Measurements from ENCODE around the gene CADPS2. TPM values are rescaled to one million over a fixed set of nuclear protein-coding genes. Genes with fewer than 3 reads are reported as not detected.

Gene CADPS2
- total and polyA plus RNA-seq, 10 of the 15 experiments (the other 5 are each of a cell fraction or from before 2014, with no cell fraction given), result 0.05 to 7.5 (median 0.25) TPM

DNA sequence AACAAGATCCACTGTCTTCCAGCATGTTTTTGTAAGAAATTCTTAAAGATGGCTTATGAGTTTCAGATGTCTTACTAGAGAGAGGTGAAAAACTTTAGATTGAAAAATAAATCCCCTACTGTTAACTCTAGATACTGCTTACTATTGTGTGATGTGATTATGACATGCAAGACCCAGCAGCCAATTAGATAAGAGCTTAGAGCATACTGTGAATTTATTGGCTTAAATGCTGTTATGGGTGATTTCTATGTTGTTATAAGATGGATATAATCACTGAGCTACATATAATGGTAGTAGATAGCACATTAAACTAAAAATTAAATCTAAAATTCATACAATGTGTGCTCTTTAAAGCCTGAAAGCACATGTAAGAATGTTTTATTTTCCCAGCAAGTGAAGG lies 187.2 kb downstream of the CADPS2 start, which contains the start of gene RNF133:
RNF133 (minus strand) TSS at position 101 of the 400 bp plus-strand sequence. CDS start 199 bp downstream, outside the sequence.
- Histone ChIP-seq H2AFZ (ENCODE audit: control insufficient read depth, low read depth, low read length) (no peak within 1 kb of the TSS), H4K20me1 (ENCODE audit: control insufficient read depth, insufficient read depth) (no peaks in the 10 kb centered on the region), H3K4me2 (ENCODE audit: control insufficient read depth, insufficient read depth) (no peak within 1 kb of the TSS), H3K4me1 (ENCODE audit: control insufficient read depth, insufficient read depth, low read length) (no peaks in the 10 kb centered on the region), H3K4me3 (no peak within 1 kb of the TSS), H3K9ac (ENCODE audit: control insufficient read depth, insufficient read depth, low read length) (no peak within 1 kb of the TSS), H3K27me3 (replicated peaks in 1 of 2; ENCODE audit: control insufficient read depth in 2 of 2, insufficient read depth in 2 of 2, low read length in 1 of 2) (no peaks in the 10 kb centered on the region), H3K79me2 (ENCODE audit: control insufficient read depth, insufficient read depth, low read length) (no peaks in the 10 kb centered on the region), H3K9me3 (replicated peaks; ENCODE audit: control insufficient read depth, insufficient read depth, low read length) (no peaks in the 10 kb centered on the region), H3K36me3 (ENCODE audit: control insufficient read depth in 2 of 2, insufficient read depth in 2 of 2, low read length in 1 of 2) (no peaks in the 10 kb centered on the region), H3K27ac (ENCODE audit: control insufficient read depth, insufficient read depth) (no peak within 1 kb of the TSS)
- ChIA-PET RAD21 (ENCODE audit: unreplicated experiment) (interaction anchor here (1.3 to 2.0 kb wide), 3 partner anchors 9 to 14 kb away, joined by 4 to 10 read pairs (median 7); no protein-coding TSS in a partner anchor), CTCF (interaction anchor here (0.9 to 3.0 kb wide), 7 partner anchors 10 to 455 kb away, joined by 3 to 11 read pairs (median 3); no protein-coding TSS in a partner anchor), POLR2A (no interaction called here), SMC1A (ENCODE audit: uncharacterized antibody, unreplicated experiment) (interaction anchor here (0.5 to 5.0 kb wide), 12 partner anchors 8 to 166 kb away, joined by 3 to 37 read pairs (median 4); no protein-coding TSS in a partner anchor)
- in situ Hi-C loops (cut with MboI), result no loop called here
- BruUV-seq (replicated peaks), result no TSS peak
- ATAC-seq (no peak; the same call in 2 of the 3 replicates), DNase-seq (ENCODE audit: low read depth, low spot score) (no peak), FAIRE-seq (no peak)
- intact Hi-C loops (cut with micrococcal nuclease; ENCODE audit: unreplicated experiment), result loop anchor here (10.0 kb wide), 1 partner anchor 666 kb away; no protein-coding TSS in a partner anchor
- TF ChIP-seq FOXK2 (IDR thresholded peaks at IDR 0.05) (no peak), SIX5 (IDR thresholded peaks at IDR 0.05; ENCODE audit: low read depth, low read length, severe bottlenecking) (no peak), TCF12 (IDR thresholded peaks at IDR 0.05; ENCODE audit: low read depth, low read length) (no peak)
- TF ChIP-seq, protein P1, sequence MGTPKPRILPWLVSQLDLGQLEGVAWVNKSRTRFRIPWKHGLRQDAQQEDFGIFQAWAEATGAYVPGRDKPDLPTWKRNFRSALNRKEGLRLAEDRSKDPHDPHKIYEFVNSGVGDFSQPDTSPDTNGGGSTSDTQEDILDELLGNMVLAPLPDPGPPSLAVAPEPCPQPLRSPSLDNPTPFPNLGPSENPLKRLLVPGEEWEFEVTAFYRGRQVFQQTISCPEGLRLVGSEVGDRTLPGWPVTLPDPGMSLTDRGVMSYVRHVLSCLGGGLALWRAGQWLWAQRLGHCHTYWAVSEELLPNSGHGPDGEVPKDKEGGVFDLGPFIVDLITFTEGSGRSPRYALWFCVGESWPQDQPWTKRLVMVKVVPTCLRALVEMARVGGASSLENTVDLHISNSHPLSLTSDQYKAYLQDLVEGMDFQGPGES (IDR thresholded peaks at IDR 0.05), result no peak
- TF ChIP-seq, protein P2, sequence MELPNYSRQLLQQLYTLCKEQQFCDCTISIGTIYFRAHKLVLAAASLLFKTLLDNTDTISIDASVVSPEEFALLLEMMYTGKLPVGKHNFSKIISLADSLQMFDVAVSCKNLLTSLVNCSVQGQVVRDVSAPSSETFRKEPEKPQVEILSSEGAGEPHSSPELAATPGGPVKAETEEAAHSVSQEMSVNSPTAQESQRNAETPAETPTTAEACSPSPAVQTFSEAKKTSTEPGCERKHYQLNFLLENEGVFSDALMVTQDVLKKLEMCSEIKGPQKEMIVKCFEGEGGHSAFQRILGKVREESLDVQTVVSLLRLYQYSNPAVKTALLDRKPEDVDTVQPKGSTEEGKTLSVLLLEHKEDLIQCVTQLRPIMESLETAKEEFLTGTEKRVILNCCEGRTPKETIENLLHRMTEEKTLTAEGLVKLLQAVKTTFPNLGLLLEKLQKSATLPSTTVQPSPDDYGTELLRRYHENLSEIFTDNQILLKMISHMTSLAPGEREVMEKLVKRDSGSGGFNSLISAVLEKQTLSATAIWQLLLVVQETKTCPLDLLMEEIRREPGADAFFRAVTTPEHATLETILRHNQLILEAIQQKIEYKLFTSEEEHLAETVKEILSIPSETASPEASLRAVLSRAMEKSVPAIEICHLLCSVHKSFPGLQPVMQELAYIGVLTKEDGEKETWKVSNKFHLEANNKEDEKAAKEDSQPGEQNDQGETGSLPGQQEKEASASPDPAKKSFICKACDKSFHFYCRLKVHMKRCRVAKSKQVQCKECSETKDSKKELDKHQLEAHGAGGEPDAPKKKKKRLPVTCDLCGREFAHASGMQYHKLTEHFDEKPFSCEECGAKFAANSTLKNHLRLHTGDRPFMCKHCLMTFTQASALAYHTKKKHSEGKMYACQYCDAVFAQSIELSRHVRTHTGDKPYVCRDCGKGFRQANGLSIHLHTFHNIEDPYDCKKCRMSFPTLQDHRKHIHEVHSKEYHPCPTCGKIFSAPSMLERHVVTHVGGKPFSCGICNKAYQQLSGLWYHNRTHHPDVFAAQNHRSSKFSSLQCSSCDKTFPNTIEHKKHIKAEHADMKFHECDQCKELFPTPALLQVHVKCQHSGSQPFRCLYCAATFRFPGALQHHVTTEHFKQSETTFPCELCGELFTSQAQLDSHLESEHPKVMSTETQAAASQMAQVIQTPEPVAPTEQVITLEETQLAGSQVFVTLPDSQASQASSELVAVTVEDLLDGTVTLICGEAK (IDR thresholded peaks at IDR 0.05; ENCODE audit: borderline replicate concordance), result no peak
- TF ChIP-seq, protein P3, sequence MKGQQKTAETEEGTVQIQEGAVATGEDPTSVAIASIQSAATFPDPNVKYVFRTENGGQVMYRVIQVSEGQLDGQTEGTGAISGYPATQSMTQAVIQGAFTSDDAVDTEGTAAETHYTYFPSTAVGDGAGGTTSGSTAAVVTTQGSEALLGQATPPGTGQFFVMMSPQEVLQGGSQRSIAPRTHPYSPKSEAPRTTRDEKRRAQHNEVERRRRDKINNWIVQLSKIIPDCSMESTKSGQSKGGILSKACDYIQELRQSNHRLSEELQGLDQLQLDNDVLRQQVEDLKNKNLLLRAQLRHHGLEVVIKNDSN (IDR thresholded peaks at IDR 0.05; ENCODE audit: borderline replicate concordance, extremely low read length, insufficient read depth, low read depth, low read length), result no peak
- TF ChIP-seq, protein P4, sequence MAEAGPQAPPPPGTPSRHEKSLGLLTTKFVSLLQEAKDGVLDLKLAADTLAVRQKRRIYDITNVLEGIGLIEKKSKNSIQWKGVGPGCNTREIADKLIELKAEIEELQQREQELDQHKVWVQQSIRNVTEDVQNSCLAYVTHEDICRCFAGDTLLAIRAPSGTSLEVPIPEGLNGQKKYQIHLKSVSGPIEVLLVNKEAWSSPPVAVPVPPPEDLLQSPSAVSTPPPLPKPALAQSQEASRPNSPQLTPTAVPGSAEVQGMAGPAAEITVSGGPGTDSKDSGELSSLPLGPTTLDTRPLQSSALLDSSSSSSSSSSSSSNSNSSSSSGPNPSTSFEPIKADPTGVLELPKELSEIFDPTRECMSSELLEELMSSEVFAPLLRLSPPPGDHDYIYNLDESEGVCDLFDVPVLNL (IDR thresholded peaks at IDR 0.05; ENCODE audit: low read depth, low read length), result no peak
